Measurements from ENCODE around the gene PCDHGB4. TPM values are rescaled to one million over a fixed set of nuclear protein-coding genes. Genes with fewer than 3 reads are reported as not detected.

The PCDHGB4 gene
- total and polyA plus RNA-seq, 9 of the 15 experiments (the other 6 are each of a cell fraction or from before 2014, with no cell fraction given), result 0.01 to 0.14 (median 0.03) TPM; not detected in 5

- Histone ChIP-seq H3K9me1 (ENCODE audit: control insufficient read depth, insufficient read depth, low read length) (no peaks in the 10 kb centered on the region), H2AFZ (ENCODE audit: low read depth, low read length) (no peak overlapping the region), H3K79me2 (ENCODE audit: control insufficient read depth, insufficient read depth, low read length) (no peaks in the 10 kb centered on the region), H3K27ac (ENCODE audit: extremely low read depth, low read depth, low read length) (no peak overlapping the region), H3K9ac (ENCODE audit: insufficient read depth in 1 of 2, low read depth in 2 of 2, low read length in 2 of 2) (no peak overlapping the region), H3K4me3 (no peak overlapping the region), H3K27me3 (ENCODE audit: control insufficient read depth in 2 of 2, insufficient read depth in 2 of 2, low read length in 2 of 2) (peaks cover 3 to 33% of the 10 kb centered on the region in 2 experiments; a peak in 3 of 5 replicates), H3K4me2 (ENCODE audit: insufficient read depth, low read length) (no peak overlapping the region), H3K9me3 (replicated peaks; ENCODE audit: control insufficient read depth, insufficient read depth, low read depth, low read length) (no peaks in the 10 kb centered on the region), H3K36me3 (ENCODE audit: control insufficient read depth, insufficient read depth, low read length) (no peaks in the 10 kb centered on the region), H4K20me1 (replicated peaks; ENCODE audit: control insufficient read depth, insufficient read depth, low read length) (no peaks in the 10 kb centered on the region), H3K4me1 (replicated peaks in 1 of 2; ENCODE audit: control insufficient read depth in 2 of 2, insufficient read depth in 2 of 2, low read length in 2 of 2) (peaks cover 0 to 10% of the 10 kb centered on the region in 2 experiments; a peak in 1 of 5 replicates)
- DNase-seq (ENCODE audit: extremely low read depth in 1 of 4, low spot score in 3 of 4), result no peak
- intact Hi-C loops (cut with micrococcal nuclease), result no loop called here
- ChIA-PET POLR2A (no interaction called here), CTCF (ENCODE audit: low intra/inter-chr PET ratio) (no interaction called here)
- TF ChIP-seq HSF4 (CRISPR knock-in tag; IDR thresholded peaks at IDR 0.05; ENCODE audit: borderline replicate concordance) (no peak), CEBPG (CRISPR knock-in tag; IDR thresholded peaks at IDR 0.05) (no peak), CEBPG (tag; conservative IDR thresholded peaks at IDR 0.05 in 1 of 2, IDR thresholded peaks at IDR 0.05 in 1 of 2) (peak; percentile 35 to 94; a peak in 3 of 4 replicates), CEBPB (tag; IDR thresholded peaks at IDR 0.05) (peak; percentile 87)
- BruUV-seq (replicated peaks), result no TSS peak
- WGBS (ENCODE audit: insufficient coverage, low coverage, missing lambda C conversion rate), result 2% methylated on average over 10 of the region's 10 CpGs
- in situ Hi-C loops (cut with MboI), result no loop called here
- FAIRE-seq, result no peak
- ATAC-seq, result no peak
Observed at GRCh38 chr5:141388661-141389060, 1.2 kb downstream of the PCDHGB4 start.

GRCh38 chr5:141389153-141390042, 1.9 kb downstream of the PCDHGB4 start:
- Histone ChIP-seq H3K27me3 (ENCODE audit: control insufficient read depth in 2 of 2, insufficient read depth in 2 of 2, low read length in 2 of 2) (peaks cover 3 to 32% of the 10 kb centered on the region in 2 experiments; a peak in 3 of 5 replicates), H3K4me3 (no peak overlapping the region), H3K27ac (ENCODE audit: extremely low read depth, low read depth, low read length) (no peak overlapping the region), H3K9me3 (replicated peaks; ENCODE audit: control insufficient read depth, insufficient read depth, low read depth, low read length) (no peaks in the 10 kb centered on the region), H3K4me1 (replicated peaks in 1 of 2; ENCODE audit: control insufficient read depth in 2 of 2, insufficient read depth in 2 of 2, low read length in 2 of 2) (peaks cover 0 to 13% of the 10 kb centered on the region in 2 experiments; a peak in 1 of 5 replicates), H3K4me2 (ENCODE audit: insufficient read depth, low read length) (no peak overlapping the region), H2AFZ (ENCODE audit: low read depth, low read length) (no peak overlapping the region), H3K79me2 (ENCODE audit: control insufficient read depth, insufficient read depth, low read length) (no peaks in the 10 kb centered on the region), H4K20me1 (replicated peaks; ENCODE audit: control insufficient read depth, insufficient read depth, low read length) (no peaks in the 10 kb centered on the region), H3K9me1 (ENCODE audit: control insufficient read depth, insufficient read depth, low read length) (no peaks in the 10 kb centered on the region), H3K36me3 (ENCODE audit: control insufficient read depth, insufficient read depth, low read length) (no peaks in the 10 kb centered on the region), H3K9ac (ENCODE audit: insufficient read depth in 1 of 2, low read depth in 2 of 2, low read length in 2 of 2) (no peak overlapping the region)
- WGBS (ENCODE audit: insufficient coverage, low coverage, missing lambda C conversion rate), result 31% methylated on average over 71 of the region's 77 CpGs
- ChIA-PET POLR2A (no interaction called here), CTCF (ENCODE audit: low intra/inter-chr PET ratio) (no interaction called here)
- in situ Hi-C loops (cut with MboI), result no loop called here
- BruUV-seq (replicated peaks), result no TSS peak
- FAIRE-seq (no peak), ATAC-seq (no peak), DNase-seq (ENCODE audit: extremely low read depth in 1 of 4, low spot score in 3 of 4) (no peak)
- intact Hi-C loops (cut with micrococcal nuclease), result no loop called here
- no peak for TF ChIP-seq TAL1 (IDR thresholded peaks at IDR 0.05)
- TF ChIP-seq RAD21 (CRISPR knock-in tag; conservative IDR thresholded peaks at IDR 0.05 in 1 of 2, IDR thresholded peaks at IDR 0.05 in 1 of 2), result no peak
- TF ChIP-seq ARHGAP35 (IDR thresholded peaks at IDR 0.05; ENCODE audit: partially characterized antibody), result no peak
- TF ChIP-seq THRB (CRISPR knock-in tag; conservative IDR thresholded peaks at IDR 0.05), result no peak
- no peak for TF ChIP-seq ZBTB26 (CRISPR knock-in tag; IDR thresholded peaks at IDR 0.05)
- no peak for TF ChIP-seq RBM25 (IDR thresholded peaks at IDR 0.05; ENCODE audit: low read depth, low read length, severe bottlenecking)
- TF ChIP-seq L3MBTL2 (IDR thresholded peaks at IDR 0.05), result no peak
- no peak for TF ChIP-seq CAMTA2 (CRISPR knock-in tag; conservative IDR thresholded peaks at IDR 0.05)
- no peak for TF ChIP-seq CCAR2 (IDR thresholded peaks at IDR 0.05; ENCODE audit: low read depth, low read length)
